K562 (cell line): ENCODE measurements around the gene SEMA6C. TPM values are rescaled to one million over a fixed set of nuclear protein-coding genes. Genes with fewer than 3 reads are reported as not detected.

ENCODE experiments used
- CBFA2T3 ChIP-seq: fragments of 450-650 bp; IDR thresholded peaks from 2 replicates; pipeline ENCODE4 v1.6.1; 2017
- CBX2 ChIP-seq: fragments of 200-600 bp; sonication (generic); IDR thresholded peaks from one replicate; pipeline ENCODE4 v1.6.1; 2012; ENCODE audit warnings: mild to moderate bottlenecking, low read length, inconsistent platforms; ENCODE audit not compliant: insufficient read depth, poor library complexity, severe bottlenecking
- HCFC1 ChIP-seq: IDR thresholded peaks from 2 replicates; pipeline ENCODE4 v1.6.1; 2012; ENCODE audit warnings: low read depth, low read length, improper control_type of control experiment
- KDM4B ChIP-seq, 2 experiments: fragments of 450-650 bp in 1 of 2; sonication (generic) in 1 of 2; IDR thresholded peaks; 2 replicates each; pipeline ENCODE4 v1.6.1; 2016 to 2017; ENCODE audit warnings: borderline replicate concordance in 2 of 2, antibody characterized with exemption in 1 of 2, low read depth in 1 of 2, mild to moderate bottlenecking in 1 of 2
- MEF2A ChIP-seq: IDR thresholded peaks from 2 replicates; pipeline ENCODE4 v1.6.1; 2011; ENCODE audit warnings: low read depth, mild to moderate bottlenecking, low read length, moderate library complexity; ENCODE audit not compliant: control insufficient read depth
- PML ChIP-seq: IDR thresholded peaks from 2 replicates; pipeline ENCODE4 v1.6.1; 2012; ENCODE audit warnings: low read length, inconsistent platforms
- RAD51 ChIP-seq: fragments of 450-650 bp; IDR thresholded peaks from 2 replicates; pipeline ENCODE4 v1.7.1; 2016; ENCODE audit warnings: low read depth, mild to moderate bottlenecking, borderline replicate concordance
- RFX5 ChIP-seq: IDR thresholded peaks from 2 replicates; pipeline ENCODE4 v1.6.1; 2011; ENCODE audit warnings: low read depth, mild to moderate bottlenecking, improper control_type of control experiment, low read length
- THRB ChIP-seq: fragments of 450-650 bp; formaldehyde crosslinking; conservative IDR thresholded peaks from 2 replicates; pipeline ENCODE4 v1.4.0; 2022; ENCODE audit warnings: mild to moderate bottlenecking, missing genetic modification characterization
- WHSC1 ChIP-seq: IDR thresholded peaks from one replicate; pipeline ENCODE4 v1.6.1; 2012; ENCODE audit warnings: low read length, control low read depth, inconsistent platforms
- ZNF175 ChIP-seq: fragments of 200-800 bp; sonication (Bioruptor generic); IDR thresholded peaks from 2 replicates; pipeline ENCODE4 v1.6.1; 2016; ENCODE audit warnings: low read depth, mild to moderate bottlenecking, missing genetic modification characterization, missing compliant biosample characterization
- ZNF717 ChIP-seq: fragments of 250-450 bp; sonication (Bioruptor Pico); IDR thresholded peaks from 2 replicates; pipeline ENCODE4 v1.5.0; 2021
- ZNF764 ChIP-seq: fragments of 250-450 bp; sonication (Bioruptor Pico); IDR thresholded peaks from 2 replicates; pipeline ENCODE4 v1.4.0; 2020; ENCODE audit warnings: low read depth, mild to moderate bottlenecking, moderate library complexity
- ZNF77 ChIP-seq: fragments of 250-450 bp; sonication (Bioruptor Pico); IDR thresholded peaks from 2 replicates; pipeline ENCODE4 v1.5.0; 2020
- ZSCAN32 ChIP-seq: fragments of 450-650 bp; formaldehyde crosslinking; IDR thresholded peaks from 2 replicates; pipeline ENCODE4 v1.4.0; 2020; ENCODE audit warnings: mild to moderate bottlenecking, moderate library complexity
- polyA plus RNA-seq, 8 experiments: library from polyadenylated mRNA; depleted of rRNA in 4 of 8; stranded (reverse) in 5 of 8; unstranded in 3 of 8; fragments of >200 nt; fragmentation: Nextera tagmentation in 2 of 8; fragmentation: Illumina TruSeq in 1 of 8; extraction: Ambion mirVana in 2 of 8; extraction: Trizol in 1 of 8; gene quantifications; 2 replicates each; pipeline versions ENCODE4 v1.2.1 to v1.2.3, GENCODE V29; 2011 to 2014; ENCODE audit warnings: inconsistent platforms in 1 of 8, missing spikeins in 1 of 8
- total RNA-seq, 7 experiments: library from RNA; depleted of rRNA in 6 of 7; stranded (reverse); fragments of >200 nt in 6 of 7; fragmentation: Illumina TruSeq in 2 of 7; extraction: Trizol in 2 of 7; gene quantifications; 2 replicates each; pipeline versions ENCODE4 v1.2.1 to v1.2.3, GENCODE V29; 2011 to 2021; ENCODE audit warnings: low replicate concordance in 1 of 7
- TF ChIP-seq, protein P1 (sequence below): fragments of 250-450 bp; sonication (Bioruptor Pico); IDR thresholded peaks from 2 replicates; pipeline ENCODE4 v1.9.0; 2021; ENCODE audit warnings: mild to moderate bottlenecking, inconsistent platforms
- TF ChIP-seq, protein P2 (sequence below): sonication (generic); formaldehyde crosslinking; IDR thresholded peaks from 2 replicates; pipeline ENCODE4 v1.8.0; 2023; ENCODE audit warnings: missing genetic modification reagents, mild to moderate bottlenecking, borderline replicate concordance

The SEMA6C gene
- total and polyA plus RNA-seq, 9 of the 15 experiments (the other 6 are each of a cell fraction or from before 2014, with no cell fraction given) = 0.03 to 4.6 (median 0.95) TPM

DNA sequence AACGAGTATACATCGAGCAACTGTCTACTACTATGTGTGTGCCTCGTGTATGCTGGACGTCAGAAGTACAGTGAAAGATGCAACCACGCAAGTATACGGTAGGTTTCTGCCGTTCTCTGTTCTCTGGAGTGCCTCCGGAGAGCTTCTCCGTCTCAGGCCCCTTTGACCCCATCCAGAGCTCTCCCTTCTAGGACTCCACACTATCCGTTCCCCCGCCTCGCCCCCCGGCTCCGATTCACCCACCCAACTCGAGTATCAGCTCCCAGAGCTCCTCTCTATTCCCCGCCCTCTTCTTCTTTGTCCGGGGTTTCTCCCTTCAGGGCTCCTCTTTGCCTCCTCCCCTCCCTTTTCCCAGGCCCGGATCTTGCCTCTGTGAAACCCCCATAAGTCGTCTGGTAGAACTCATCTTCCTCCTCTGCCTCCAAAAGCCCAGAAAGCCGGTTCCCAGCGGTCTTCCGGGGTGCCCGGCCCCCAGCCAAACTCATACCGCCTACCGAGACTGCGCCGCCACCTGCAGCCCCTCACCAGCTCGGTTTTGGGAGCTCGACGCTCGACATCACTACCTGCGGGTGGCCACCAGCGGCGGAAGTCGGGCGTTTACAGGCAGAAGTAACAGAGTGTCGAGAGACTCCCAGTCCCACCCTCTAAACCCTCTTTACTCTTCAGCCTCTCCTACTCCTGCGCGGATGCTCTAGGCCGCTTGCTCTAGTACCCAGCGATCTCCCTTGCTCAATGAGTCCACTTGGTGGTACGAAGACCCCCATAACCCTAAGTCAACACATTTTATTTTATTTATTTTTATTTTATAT lies 43.4 kb upstream of the SEMA6C start, which contains the start of gene VPS72 (continued):
- TF ChIP-seq, protein P1, sequence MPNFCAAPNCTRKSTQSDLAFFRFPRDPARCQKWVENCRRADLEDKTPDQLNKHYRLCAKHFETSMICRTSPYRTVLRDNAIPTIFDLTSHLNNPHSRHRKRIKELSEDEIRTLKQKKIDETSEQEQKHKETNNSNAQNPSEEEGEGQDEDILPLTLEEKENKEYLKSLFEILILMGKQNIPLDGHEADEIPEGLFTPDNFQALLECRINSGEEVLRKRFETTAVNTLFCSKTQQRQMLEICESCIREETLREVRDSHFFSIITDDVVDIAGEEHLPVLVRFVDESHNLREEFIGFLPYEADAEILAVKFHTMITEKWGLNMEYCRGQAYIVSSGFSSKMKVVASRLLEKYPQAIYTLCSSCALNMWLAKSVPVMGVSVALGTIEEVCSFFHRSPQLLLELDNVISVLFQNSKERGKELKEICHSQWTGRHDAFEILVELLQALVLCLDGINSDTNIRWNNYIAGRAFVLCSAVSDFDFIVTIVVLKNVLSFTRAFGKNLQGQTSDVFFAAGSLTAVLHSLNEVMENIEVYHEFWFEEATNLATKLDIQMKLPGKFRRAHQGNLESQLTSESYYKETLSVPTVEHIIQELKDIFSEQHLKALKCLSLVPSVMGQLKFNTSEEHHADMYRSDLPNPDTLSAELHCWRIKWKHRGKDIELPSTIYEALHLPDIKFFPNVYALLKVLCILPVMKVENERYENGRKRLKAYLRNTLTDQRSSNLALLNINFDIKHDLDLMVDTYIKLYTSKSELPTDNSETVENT (CRISPR knock-in tag) = peak; percentile 48; the same call in 1 of the 2 replicates
- TF ChIP-seq MEF2A (peak; percentile 15; the same call in 1 of the 2 replicates), CBX2 (no peak), KDM4B (IDR thresholded peaks at IDR 0.05; ENCODE audit: borderline replicate concordance in 2 of 2, low read depth in 1 of 2) (no peak), ZNF77 (CRISPR knock-in tag) (no peak), THRB (CRISPR knock-in tag) (no peak), ZNF717 (no peak), HCFC1 (peak; percentile 81), ZNF764 (CRISPR knock-in tag) (no peak), CBFA2T3 (0 out of 2 replicates have a peak, but pooled peaks have one; percentile 3), ZNF175 (no peak; the same call in 1 of the 2 replicates), PML (peak; percentile 79; the same call in 1 of the 2 replicates), ZSCAN32 (CRISPR knock-in tag) (no peak), RFX5 (no peak), WHSC1 (no peak), RAD51 (0 out of 2 replicates have a peak, but pooled peaks have one; percentile 36)
- TF ChIP-seq, protein P2, sequence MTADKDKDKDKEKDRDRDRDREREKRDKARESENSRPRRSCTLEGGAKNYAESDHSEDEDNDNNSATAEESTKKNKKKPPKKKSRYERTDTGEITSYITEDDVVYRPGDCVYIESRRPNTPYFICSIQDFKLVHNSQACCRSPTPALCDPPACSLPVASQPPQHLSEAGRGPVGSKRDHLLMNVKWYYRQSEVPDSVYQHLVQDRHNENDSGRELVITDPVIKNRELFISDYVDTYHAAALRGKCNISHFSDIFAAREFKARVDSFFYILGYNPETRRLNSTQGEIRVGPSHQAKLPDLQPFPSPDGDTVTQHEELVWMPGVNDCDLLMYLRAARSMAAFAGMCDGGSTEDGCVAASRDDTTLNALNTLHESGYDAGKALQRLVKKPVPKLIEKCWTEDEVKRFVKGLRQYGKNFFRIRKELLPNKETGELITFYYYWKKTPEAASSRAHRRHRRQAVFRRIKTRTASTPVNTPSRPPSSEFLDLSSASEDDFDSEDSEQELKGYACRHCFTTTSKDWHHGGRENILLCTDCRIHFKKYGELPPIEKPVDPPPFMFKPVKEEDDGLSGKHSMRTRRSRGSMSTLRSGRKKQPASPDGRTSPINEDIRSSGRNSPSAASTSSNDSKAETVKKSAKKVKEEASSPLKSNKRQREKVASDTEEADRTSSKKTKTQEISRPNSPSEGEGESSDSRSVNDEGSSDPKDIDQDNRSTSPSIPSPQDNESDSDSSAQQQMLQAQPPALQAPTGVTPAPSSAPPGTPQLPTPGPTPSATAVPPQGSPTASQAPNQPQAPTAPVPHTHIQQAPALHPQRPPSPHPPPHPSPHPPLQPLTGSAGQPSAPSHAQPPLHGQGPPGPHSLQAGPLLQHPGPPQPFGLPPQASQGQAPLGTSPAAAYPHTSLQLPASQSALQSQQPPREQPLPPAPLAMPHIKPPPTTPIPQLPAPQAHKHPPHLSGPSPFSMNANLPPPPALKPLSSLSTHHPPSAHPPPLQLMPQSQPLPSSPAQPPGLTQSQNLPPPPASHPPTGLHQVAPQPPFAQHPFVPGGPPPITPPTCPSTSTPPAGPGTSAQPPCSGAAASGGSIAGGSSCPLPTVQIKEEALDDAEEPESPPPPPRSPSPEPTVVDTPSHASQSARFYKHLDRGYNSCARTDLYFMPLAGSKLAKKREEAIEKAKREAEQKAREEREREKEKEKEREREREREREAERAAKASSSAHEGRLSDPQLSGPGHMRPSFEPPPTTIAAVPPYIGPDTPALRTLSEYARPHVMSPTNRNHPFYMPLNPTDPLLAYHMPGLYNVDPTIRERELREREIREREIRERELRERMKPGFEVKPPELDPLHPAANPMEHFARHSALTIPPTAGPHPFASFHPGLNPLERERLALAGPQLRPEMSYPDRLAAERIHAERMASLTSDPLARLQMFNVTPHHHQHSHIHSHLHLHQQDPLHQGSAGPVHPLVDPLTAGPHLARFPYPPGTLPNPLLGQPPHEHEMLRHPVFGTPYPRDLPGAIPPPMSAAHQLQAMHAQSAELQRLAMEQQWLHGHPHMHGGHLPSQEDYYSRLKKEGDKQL = no peak
